MG63 (cell line): ENCODE data around the gene TMEM51. TPM values are rescaled to one million over a fixed set of nuclear protein-coding genes. Genes with fewer than 3 reads are reported as not detected.
"Not testable (repeated sequence)": the region's sequence is repeated elsewhere in the genome, so short reads cannot be mapped to it uniquely, and the experiment has no call there.

Experiments
- DNase-seq: peaks from one replicate; pipeline ENCODE4 v3.0.0-alpha.2; 2020
- H3K27me3 ChIP-seq: fragments of 250-450 bp; sonication (Bioruptor Pico); 2 replicates; pipeline ENCODE4 v1.5.1; 2020; ENCODE audit warnings: mild to moderate bottlenecking, moderate library complexity
- H3K36me3 ChIP-seq: fragments of 250-450 bp; sonication (Bioruptor Pico); 2 replicates; pipeline ENCODE4 v1.5.1; 2020; ENCODE audit warnings: mild to moderate bottlenecking, moderate library complexity
- H3K4me3 ChIP-seq: fragments of 250-450 bp; sonication (Bioruptor Pico); 2 replicates; pipeline ENCODE4 v1.5.1; 2020; ENCODE audit warnings: mild to moderate bottlenecking, moderate library complexity
- H3K9me3 ChIP-seq: fragments of 250-450 bp; sonication (Bioruptor Pico); 2 replicates; pipeline ENCODE4 v1.5.1; 2020; ENCODE audit warnings: mild to moderate bottlenecking, moderate library complexity
- total RNA-seq: library from RNA; depleted of rRNA; stranded (reverse); fragments of >200 nt; shearing (Covaris generic); gene quantifications from 2 replicates; pipeline ENCODE4 v1.2.3, GENCODE V29; 2014; ENCODE audit warnings: low replicate concordance

Gene TMEM51
- total RNA-seq, 1 experiment from 2014 or later = 2.8 TPM

- Histone ChIP-seq H3K9me3 (no peaks in the 10 kb centered on the region), H3K36me3 (no peaks in the 10 kb centered on the region), H3K27me3 (no peaks in the 10 kb centered on the region), H3K4me3 (no peak overlapping the region)
- no peak for DNase-seq
Measured at GRCh38 chr1:15158506-15159165, 5.1 kb downstream of the TMEM51 start.

GRCh38 chr1:15159166-15159555 lies 5.6 kb downstream of the TMEM51 start:
- Histone ChIP-seq H3K36me3 (no peaks in the 10 kb centered on the region), H3K27me3 (no peaks in the 10 kb centered on the region), H3K4me3 (no peak overlapping the region), H3K9me3 (no peaks in the 10 kb centered on the region)
- DNase-seq = no peak

GRCh38 chr1:15160626-15161025 lies 7.1 kb downstream of the TMEM51 start:
- Histone ChIP-seq H3K36me3 (no peaks in the 10 kb centered on the region), H3K9me3 (no peaks in the 10 kb centered on the region), H3K27me3 (no peaks in the 10 kb centered on the region), H3K4me3 (no peak overlapping the region)
- DNase-seq = no peak

- DNase-seq = peak; percentile 39
- H3K27me3 ChIP-seq = no peaks in the 10 kb centered on the region
- no peaks in the 10 kb centered on the region for H3K36me3 ChIP-seq
Measured at GRCh38 chr1:15167386-15167785, 13.8 kb downstream of the TMEM51 start.

GRCh38 chr1:15168479-15168878 lies 14.9 kb downstream of the TMEM51 start:
- no peak overlapping the region for H3K4me3 ChIP-seq
- H3K36me3 ChIP-seq = no peaks in the 10 kb centered on the region
- H3K27me3 ChIP-seq = no peaks in the 10 kb centered on the region
- no peaks in the 10 kb centered on the region for H3K9me3 ChIP-seq
- peak; percentile 56 for DNase-seq

More at GRCh38 chr1:15167386-15167785, 13.8 kb downstream of the TMEM51 start:
- H3K4me3 ChIP-seq = no peak overlapping the region
- H3K9me3 ChIP-seq = no peaks in the 10 kb centered on the region

GRCh38 chr1:15170071-15170470 lies 16.5 kb downstream of the TMEM51 start:
- no peak overlapping the region for H3K4me3 ChIP-seq
- no peaks in the 10 kb centered on the region for H3K27me3 ChIP-seq
- no peak for DNase-seq
- no peaks in the 10 kb centered on the region for H3K36me3 ChIP-seq
- H3K9me3 ChIP-seq = no peaks in the 10 kb centered on the region

GRCh38 chr1:15171271-15171908 lies 17.8 kb downstream of the TMEM51 start:
- H3K9me3 ChIP-seq = no peaks in the 10 kb centered on the region
- no peaks in the 10 kb centered on the region for H3K36me3 ChIP-seq
- DNase-seq = no peak
- H3K27me3 ChIP-seq = no peaks in the 10 kb centered on the region
- no peak overlapping the region for H3K4me3 ChIP-seq

- DNase-seq = no peak
Measured at GRCh38 chr1:15172405-15173259, 19.1 kb downstream of the TMEM51 start.

GRCh38 chr1:15173863-15174614 lies 20.5 kb downstream of the TMEM51 start:
- no peak for DNase-seq
- H3K4me3 ChIP-seq = no peak overlapping the region
- H3K9me3 ChIP-seq = no peaks in the 10 kb centered on the region
- no peaks in the 10 kb centered on the region for H3K36me3 ChIP-seq
- H3K27me3 ChIP-seq = no peaks in the 10 kb centered on the region

More at GRCh38 chr1:15172405-15173259, 19.1 kb downstream of the TMEM51 start:
- Histone ChIP-seq H3K4me3 (no peak overlapping the region), H3K27me3 (no peaks in the 10 kb centered on the region), H3K36me3 (no peaks in the 10 kb centered on the region), H3K9me3 (no peaks in the 10 kb centered on the region)

GRCh38 chr1:15174615-15174983 lies 21.1 kb downstream of the TMEM51 start:
- Histone ChIP-seq H3K27me3 (no peaks in the 10 kb centered on the region), H3K4me3 (no peak overlapping the region), H3K36me3 (no peaks in the 10 kb centered on the region), H3K9me3 (no peaks in the 10 kb centered on the region)
- DNase-seq = no peak

- not testable (repeated sequence) for H3K36me3 ChIP-seq, H3K27me3 ChIP-seq, H3K9me3 ChIP-seq, H3K4me3 ChIP-seq, DNase-seq
Measured at GRCh38 chr1:15175324-15176094, 22.0 kb downstream of the TMEM51 start.

GRCh38 chr1:15176120-15176519 lies 22.6 kb downstream of the TMEM51 start:
- Histone ChIP-seq H3K4me3 (no peak overlapping the region), H3K27me3 (no peaks in the 10 kb centered on the region), H3K36me3 (no peaks in the 10 kb centered on the region), H3K9me3 (no peaks in the 10 kb centered on the region)
- no peak for DNase-seq

GRCh38 chr1:15176898-15177665 lies 23.5 kb downstream of the TMEM51 start:
- no peaks in the 10 kb centered on the region for H3K36me3 ChIP-seq
- DNase-seq = no peak
- H3K9me3 ChIP-seq = no peaks in the 10 kb centered on the region
- no peaks in the 10 kb centered on the region for H3K27me3 ChIP-seq
- no peak overlapping the region for H3K4me3 ChIP-seq

- Histone ChIP-seq H3K4me3 (no peak overlapping the region), H3K9me3 (no peaks in the 10 kb centered on the region), H3K36me3 (no peaks in the 10 kb centered on the region), H3K27me3 (no peaks in the 10 kb centered on the region)
- no peak for DNase-seq
Measured at GRCh38 chr1:15177710-15178166, 24.2 kb downstream of the TMEM51 start.
